Urothelium cell line (cell line): ENCODE results near the gene RAD51B.
"Not testable (repeated sequence)": the region's sequence is repeated elsewhere in the genome, so short reads cannot be mapped to it uniquely, and the experiment has no call there.

Experiments
- DNase-seq: peaks from one replicate; pipeline ENCODE4 v3.0.0; 2011; ENCODE audit warnings: low spot score, mixed read lengths
- FAIRE-seq: peaks from 2 replicates; lab custom pipeline; 2011; peaks lifted over from hg19 to GRCh38; lab: Jason Lieb, UNC

RAD51B gene

GRCh38 chr14:68660495-68660894, 840.9 kb downstream of the RAD51B start:
- DNase-seq, result no peak
- no peak for FAIRE-seq

- FAIRE-seq (peak; percentile 23), DNase-seq (no peak)
Observed at GRCh38 chr14:68661226-68662225, 841.9 kb downstream of the RAD51B start.

- DNase-seq, result no peak
- FAIRE-seq, result no peak
Observed at GRCh38 chr14:68662392-68662791, 842.8 kb downstream of the RAD51B start.

- DNase-seq, FAIRE-seq: not testable (repeated sequence)
Observed at GRCh38 chr14:68662826-68663225, 843.2 kb downstream of the RAD51B start.

- no peak for FAIRE-seq
- no peak for DNase-seq
Observed at GRCh38 chr14:68663385-68664076, 844.0 kb downstream of the RAD51B start.

- DNase-seq, result no peak
- FAIRE-seq, result no peak
Observed at GRCh38 chr14:68664225-68664681, 844.7 kb downstream of the RAD51B start.

- FAIRE-seq (peak; percentile 79), DNase-seq (no peak)
Observed at GRCh38 chr14:68665131-68665530, 845.6 kb downstream of the RAD51B start.

GRCh38 chr14:68665792-68666204, 846.2 kb downstream of the RAD51B start:
- no peak for DNase-seq
- FAIRE-seq, result peak; percentile 59

- FAIRE-seq (no peak), DNase-seq (no peak)
Observed at GRCh38 chr14:68666236-68666635, 846.7 kb downstream of the RAD51B start.

GRCh38 chr14:68666899-68667298, 847.3 kb downstream of the RAD51B start:
- FAIRE-seq (peak; percentile 74), DNase-seq (no peak)

- FAIRE-seq, result no peak
- DNase-seq, result no peak
Observed at GRCh38 chr14:68667313-68667791, 847.8 kb downstream of the RAD51B start.

- DNase-seq, result no peak
- FAIRE-seq, result no peak
Observed at GRCh38 chr14:68668028-68668427, 848.4 kb downstream of the RAD51B start.

- no peak for DNase-seq
Observed at GRCh38 chr14:68668531-68668930, 849.0 kb downstream of the RAD51B start.

GRCh38 chr14:68669111-68669511, 849.5 kb downstream of the RAD51B start:
- DNase-seq (no peak), FAIRE-seq (no peak)

More at GRCh38 chr14:68668531-68668930, 849.0 kb downstream of the RAD51B start:
- FAIRE-seq, result no peak

GRCh38 chr14:68669603-68670358, 850.2 kb downstream of the RAD51B start:
- DNase-seq (no peak), FAIRE-seq (peak; percentile 67)

- FAIRE-seq (peak; percentile 73), DNase-seq (no peak)
Observed at GRCh38 chr14:68670359-68670715, 850.8 kb downstream of the RAD51B start.

GRCh38 chr14:68671909-68672308, 852.3 kb downstream of the RAD51B start:
- FAIRE-seq (no peak), DNase-seq (no peak)

- FAIRE-seq (no peak), DNase-seq (no peak)
Observed at GRCh38 chr14:68672609-68673285, 853.2 kb downstream of the RAD51B start.

- FAIRE-seq (peak; percentile 100), DNase-seq (no peak)
Observed at GRCh38 chr14:68673464-68673863, 853.9 kb downstream of the RAD51B start.

GRCh38 chr14:68674538-68675232, 855.1 kb downstream of the RAD51B start:
- DNase-seq (no peak), FAIRE-seq (peak; percentile 48)
